PC-9 (cell line): Measurements from ENCODE around the gene LEUTX.

Source experiments
- CTCF ChIP-seq: fragments of 200-600 bp; sonication (generic); conservative IDR thresholded peaks from 2 replicates; pipeline ENCODE4 v1.6.1; 2017; ENCODE audit warnings: mixed run types, antibody characterized with exemption, mild to moderate bottlenecking, moderate library complexity
- EZH2 ChIP-seq: fragments of 200-600 bp; sonication (generic); IDR thresholded peaks from 2 replicates; pipeline ENCODE4 v1.8.0; 2017; ENCODE audit warnings: antibody characterized with exemption, low read depth

GRCh38 chr19:39827216-39827615 is 48.6 kb downstream of the LEUTX start:
- TF ChIP-seq CTCF (no peak), EZH2 (no peak)
